ENCODE measurements around the gene TNNT1. TPM values are rescaled to one million over a fixed set of nuclear protein-coding genes. Genes with fewer than 3 reads are reported as not detected.
A peak's percentile ranks its signal among the peaks of the same experiment; 100 is the strongest.

Gene TNNT1
- total and polyA plus RNA-seq, 2 donors (not counting 3 experiments of a cell fraction or from before 2014, with no cell fraction given), result 0.22 to 0.51 TPM

DNA sequence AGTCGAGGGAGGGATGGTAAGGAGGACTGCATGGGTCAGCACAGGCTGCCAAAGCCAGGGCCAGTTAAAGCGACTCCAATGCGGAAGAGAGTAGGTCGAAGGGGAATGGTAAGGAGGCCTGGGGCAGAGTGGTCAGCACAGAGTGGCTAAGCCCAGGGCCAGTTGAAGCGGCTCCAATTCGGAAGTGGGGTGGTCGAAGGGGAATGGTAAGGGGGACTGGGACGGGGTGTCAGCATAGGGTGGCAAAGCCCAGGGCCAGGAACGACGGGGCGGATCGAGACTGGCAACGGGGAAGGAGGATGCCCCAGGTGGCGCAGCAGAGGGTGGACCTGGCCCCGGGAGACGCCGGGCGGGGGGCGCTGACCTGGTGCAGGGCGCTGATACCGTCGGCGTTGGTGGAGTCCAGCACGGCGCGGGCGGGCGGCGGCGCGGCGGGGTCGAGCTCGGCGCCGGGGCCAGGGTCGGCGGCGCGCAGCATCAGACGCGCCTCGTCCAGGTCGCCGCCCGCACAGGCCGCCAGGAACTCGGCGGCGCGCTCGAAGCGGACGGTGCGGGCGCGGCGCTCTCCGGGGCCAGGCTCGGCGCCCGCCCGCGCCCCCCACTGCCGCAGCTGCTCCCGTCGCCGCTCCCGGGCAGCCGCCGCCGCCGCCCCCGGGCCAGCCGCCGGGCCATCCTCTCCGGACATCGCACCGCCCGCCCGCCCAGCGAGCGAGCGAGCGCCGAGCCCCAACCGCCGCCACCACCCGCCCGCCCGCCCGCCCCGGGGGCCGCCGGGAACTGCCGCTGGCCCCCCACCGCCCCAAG lies 31.9 kb downstream of the TNNT1 start, which contains the start of gene PPP1R12C:
Gene PPP1R12C (minus strand): TSS at position 779 of the 804 bp plus-strand sequence. CDS start 94 bp downstream, at position 685.
- ChIA-PET POLR2A (interaction anchor here (0.6 to 1.8 kb wide), 5 partner anchors 13 to 473 kb away, joined by 3 to 7 read pairs (median 3); partner anchors contain the start of gene UBE2S), CTCF (interaction anchor here (0.6 to 4.8 kb wide), 8 partner anchors 16 to 387 kb away, joined by 3 to 38 read pairs (median 4); partner anchors contain the start of gene DNAAF3)
- peaks cover 20% of the 10 kb centered on the region for H3K4me1 ChIP-seq (ENCODE audit: control insufficient read depth, extremely low read depth, insufficient read depth, low read length)
- H3K79me2 ChIP-seq (ENCODE audit: control insufficient read depth, insufficient read depth, low read length), result peaks cover 50% of the 10 kb centered on the region
- H3K9ac ChIP-seq (replicated peaks; ENCODE audit: extremely low read depth, insufficient read depth, low read length), result peak within 1 kb of the TSS; percentile 78
- no peaks in the 10 kb centered on the region for H3K36me3 ChIP-seq (ENCODE audit: control insufficient read depth in 2 of 2, extremely low read depth in 1 of 2, insufficient read depth in 2 of 2, low read length in 2 of 2)
- no TSS peak for BruUV-seq (replicated peaks)
- H3K9me3 ChIP-seq (replicated peaks; ENCODE audit: control insufficient read depth, insufficient read depth, low read length), result no peaks in the 10 kb centered on the region
- H4K20me1 ChIP-seq (replicated peaks; ENCODE audit: control insufficient read depth, extremely low read depth, insufficient read depth, low read length), result no peaks in the 10 kb centered on the region
- peak within 1 kb of the TSS; percentile 71 for H3K4me2 ChIP-seq (ENCODE audit: insufficient read depth, low read length)
- DNase-seq (ENCODE audit: low read depth, low spot score), result peak; percentile 19
- peak within 1 kb of the TSS; percentile 59 for H3K27ac ChIP-seq (ENCODE audit: insufficient read depth, low read depth, low read length)
- no peaks in the 10 kb centered on the region for H3K27me3 ChIP-seq (ENCODE audit: control insufficient read depth in 2 of 2, insufficient read depth in 2 of 2, low read length in 2 of 2)
- no peak for FAIRE-seq
- peak within 1 kb of the TSS; percentile 30 to 92 (median 75) for H3K4me3 ChIP-seq (replicated peaks in 1 of 3; ENCODE audit: insufficient read depth in 1 of 3, low read depth in 1 of 3, low read length in 3 of 3)
- TF ChIP-seq EZH2 (IDR thresholded peaks at IDR 0.05; ENCODE audit: borderline replicate concordance, low read depth, low read length, severe bottlenecking) (no peak), POLR2AphosphoS5 (IDR thresholded peaks at IDR 0.05; ENCODE audit: insufficient read depth, low read depth, low read length) (no peak)
- TF ChIP-seq, protein P1, sequence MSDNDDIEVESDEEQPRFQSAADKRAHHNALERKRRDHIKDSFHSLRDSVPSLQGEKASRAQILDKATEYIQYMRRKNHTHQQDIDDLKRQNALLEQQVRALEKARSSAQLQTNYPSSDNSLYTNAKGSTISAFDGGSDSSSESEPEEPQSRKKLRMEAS (IDR thresholded peaks at IDR 0.05; ENCODE audit: insufficient read depth, insufficient read length), result no peak
- TF ChIP-seq, protein P2, sequence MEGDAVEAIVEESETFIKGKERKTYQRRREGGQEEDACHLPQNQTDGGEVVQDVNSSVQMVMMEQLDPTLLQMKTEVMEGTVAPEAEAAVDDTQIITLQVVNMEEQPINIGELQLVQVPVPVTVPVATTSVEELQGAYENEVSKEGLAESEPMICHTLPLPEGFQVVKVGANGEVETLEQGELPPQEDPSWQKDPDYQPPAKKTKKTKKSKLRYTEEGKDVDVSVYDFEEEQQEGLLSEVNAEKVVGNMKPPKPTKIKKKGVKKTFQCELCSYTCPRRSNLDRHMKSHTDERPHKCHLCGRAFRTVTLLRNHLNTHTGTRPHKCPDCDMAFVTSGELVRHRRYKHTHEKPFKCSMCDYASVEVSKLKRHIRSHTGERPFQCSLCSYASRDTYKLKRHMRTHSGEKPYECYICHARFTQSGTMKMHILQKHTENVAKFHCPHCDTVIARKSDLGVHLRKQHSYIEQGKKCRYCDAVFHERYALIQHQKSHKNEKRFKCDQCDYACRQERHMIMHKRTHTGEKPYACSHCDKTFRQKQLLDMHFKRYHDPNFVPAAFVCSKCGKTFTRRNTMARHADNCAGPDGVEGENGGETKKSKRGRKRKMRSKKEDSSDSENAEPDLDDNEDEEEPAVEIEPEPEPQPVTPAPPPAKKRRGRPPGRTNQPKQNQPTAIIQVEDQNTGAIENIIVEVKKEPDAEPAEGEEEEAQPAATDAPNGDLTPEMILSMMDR (IDR thresholded peaks at IDR 0.05; ENCODE audit: extremely low read depth in 1 of 2, insufficient read depth in 1 of 2, low read depth in 1 of 2, low read length in 2 of 2), result no peak
- no peaks in the 10 kb centered on the region for H3K9me1 ChIP-seq (replicated peaks; ENCODE audit: control insufficient read depth, extremely low read depth, insufficient read depth, low read length)
- intact Hi-C loops (cut with micrococcal nuclease) (loop anchor here (1.0 to 5.0 kb wide), 4 partner anchors 30 to 655 kb away; partner anchors contain the start of genes FIZ1, LENG9 and RDH13), dilution Hi-C loops (cut with MboI; ENCODE audit: extremely low pct_ligation_motif_present, low sequenced_read_pairs) (no loop called here)
- H2AFZ ChIP-seq (ENCODE audit: low read depth, low read length), result peak within 1 kb of the TSS; percentile 35
